Measurements from ENCODE around the gene TMEM184A. TPM values are rescaled to one million over a fixed set of nuclear protein-coding genes. Genes with fewer than 3 reads are reported as not detected.

Gene TMEM184A
- total and polyA plus RNA-seq, 2 of the 13 experiments (the other 11 are each of a cell fraction or from before 2014, with no cell fraction given) = 9.5 to 20.4 TPM

DNA sequence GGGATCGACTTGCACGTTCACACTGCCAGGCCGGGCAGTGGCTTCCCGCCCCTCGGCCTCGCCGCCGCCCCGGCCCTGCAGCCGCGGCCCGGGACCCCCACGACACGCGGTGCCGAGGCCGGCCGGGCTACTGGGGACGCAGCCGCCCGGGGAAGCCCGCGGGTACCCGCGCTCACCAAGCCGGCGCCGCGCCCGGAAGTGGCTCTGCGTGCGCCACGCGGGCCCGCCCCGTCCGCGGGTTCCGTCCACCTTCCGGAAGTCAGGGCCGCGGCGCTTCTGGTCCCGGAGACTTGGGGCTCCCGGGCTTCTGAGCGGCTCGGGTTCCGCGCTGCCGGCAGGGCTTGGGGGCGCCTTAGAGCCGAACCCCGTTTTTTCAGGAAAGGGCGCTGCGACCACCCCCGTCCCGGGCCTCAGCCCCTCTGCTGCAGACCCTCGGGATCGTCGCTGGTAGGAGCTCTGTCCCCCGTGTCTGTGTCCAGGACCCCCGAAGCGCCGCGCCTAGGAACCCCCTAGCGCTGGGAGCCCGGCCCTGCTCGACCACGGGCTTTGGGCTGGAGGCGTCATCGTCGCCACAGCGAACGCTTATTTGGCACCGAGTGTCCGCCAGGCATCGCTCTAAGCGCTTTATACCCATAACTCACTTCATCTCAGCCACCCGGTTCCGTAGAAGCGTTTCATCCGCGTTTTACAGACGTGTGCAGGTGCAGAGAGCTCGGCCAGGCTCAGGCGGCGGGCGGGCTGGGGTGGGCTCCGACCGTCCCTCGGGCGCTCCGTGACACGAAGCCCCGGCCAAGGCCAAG lies 14.0 kb upstream of the TMEM184A start, which contains the start of gene PSMG3 (continued):
- TF ChIP-seq ZNF746 (CRISPR knock-in tag; IDR thresholded peaks at IDR 0.05) (0 out of 2 replicates have a peak, but pooled peaks have one; percentile 43), ZNF235 (CRISPR knock-in tag; IDR thresholded peaks at IDR 0.05; ENCODE audit: borderline replicate concordance) (no peak), ZNF614 (CRISPR knock-in tag; IDR thresholded peaks at IDR 0.05; ENCODE audit: borderline replicate concordance) (peak; percentile 80; the same call in 1 of the 2 replicates), KDM3A (CRISPR knock-in tag; IDR thresholded peaks at IDR 0.05; ENCODE audit: low read depth) (peak; percentile 71; the same call in 1 of the 2 replicates), MED1 (CRISPR knock-in tag; IDR thresholded peaks at IDR 0.05) (peak; percentile 72), HIVEP1 (CRISPR knock-in tag; IDR thresholded peaks at IDR 0.05) (peak; percentile 41; the same call in 1 of the 2 replicates), PAF1 (CRISPR knock-in tag; IDR thresholded peaks at IDR 0.05) (no peak), ZNF749 (CRISPR knock-in tag; IDR thresholded peaks at IDR 0.05; ENCODE audit: borderline replicate concordance) (no peak), HNRNPUL1 (IDR thresholded peaks at IDR 0.05; ENCODE audit: low read depth, low read length) (0 out of 2 replicates have a peak, but pooled peaks have one; percentile 62), HNF4A (CRISPR knock-in tag; IDR thresholded peaks at IDR 0.05) (peak; percentile 40), ZBTB39 (CRISPR knock-in tag; IDR thresholded peaks at IDR 0.05) (no peak), CEBPB (IDR thresholded peaks at IDR 0.05; ENCODE audit: borderline replicate concordance, low read depth, low read length) (no peak), FUBP1 (CRISPR knock-in tag; IDR thresholded peaks at IDR 0.05; ENCODE audit: borderline replicate concordance) (no peak), NFYC (CRISPR knock-in tag; IDR thresholded peaks at IDR 0.05) (no peak; the same call in 1 of the 2 replicates), NPAS2 (CRISPR knock-in tag; IDR thresholded peaks at IDR 0.05; ENCODE audit: borderline replicate concordance) (no peak), SMARCC2 (IDR thresholded peaks at IDR 0.05) (no peak), HINFP (CRISPR knock-in tag; IDR thresholded peaks at IDR 0.05; ENCODE audit: low read depth) (0 out of 2 replicates have a peak, but pooled peaks have one; percentile 54), CENPX (CRISPR knock-in tag; IDR thresholded peaks at IDR 0.05) (no peak), TP53 (CRISPR knock-in tag; conservative IDR thresholded peaks at IDR 0.05) (no peak; the same call in 1 of the 2 replicates)
- TF ChIP-seq, protein P1, sequence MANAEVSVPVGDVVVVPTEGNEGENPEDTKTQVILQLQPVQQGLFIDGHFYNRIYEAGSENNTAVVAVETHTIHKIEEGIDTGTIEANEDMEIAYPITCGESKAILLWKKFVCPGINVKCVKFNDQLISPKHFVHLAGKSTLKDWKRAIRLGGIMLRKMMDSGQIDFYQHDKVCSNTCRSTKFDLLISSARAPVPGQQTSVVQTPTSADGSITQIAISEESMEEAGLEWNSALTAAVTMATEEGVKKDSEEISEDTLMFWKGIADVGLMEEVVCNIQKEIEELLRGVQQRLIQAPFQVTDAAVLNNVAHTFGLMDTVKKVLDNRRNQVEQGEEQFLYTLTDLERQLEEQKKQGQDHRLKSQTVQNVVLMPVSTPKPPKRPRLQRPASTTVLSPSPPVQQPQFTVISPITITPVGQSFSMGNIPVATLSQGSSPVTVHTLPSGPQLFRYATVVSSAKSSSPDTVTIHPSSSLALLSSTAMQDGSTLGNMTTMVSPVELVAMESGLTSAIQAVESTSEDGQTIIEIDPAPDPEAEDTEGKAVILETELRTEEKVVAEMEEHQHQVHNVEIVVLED (CRISPR knock-in tag; IDR thresholded peaks at IDR 0.05; ENCODE audit: borderline replicate concordance) = peak; percentile 98

Data from HepG2 (cell line).